Measurements from ENCODE around the gene COQ4.

The COQ4 gene

DNA sequence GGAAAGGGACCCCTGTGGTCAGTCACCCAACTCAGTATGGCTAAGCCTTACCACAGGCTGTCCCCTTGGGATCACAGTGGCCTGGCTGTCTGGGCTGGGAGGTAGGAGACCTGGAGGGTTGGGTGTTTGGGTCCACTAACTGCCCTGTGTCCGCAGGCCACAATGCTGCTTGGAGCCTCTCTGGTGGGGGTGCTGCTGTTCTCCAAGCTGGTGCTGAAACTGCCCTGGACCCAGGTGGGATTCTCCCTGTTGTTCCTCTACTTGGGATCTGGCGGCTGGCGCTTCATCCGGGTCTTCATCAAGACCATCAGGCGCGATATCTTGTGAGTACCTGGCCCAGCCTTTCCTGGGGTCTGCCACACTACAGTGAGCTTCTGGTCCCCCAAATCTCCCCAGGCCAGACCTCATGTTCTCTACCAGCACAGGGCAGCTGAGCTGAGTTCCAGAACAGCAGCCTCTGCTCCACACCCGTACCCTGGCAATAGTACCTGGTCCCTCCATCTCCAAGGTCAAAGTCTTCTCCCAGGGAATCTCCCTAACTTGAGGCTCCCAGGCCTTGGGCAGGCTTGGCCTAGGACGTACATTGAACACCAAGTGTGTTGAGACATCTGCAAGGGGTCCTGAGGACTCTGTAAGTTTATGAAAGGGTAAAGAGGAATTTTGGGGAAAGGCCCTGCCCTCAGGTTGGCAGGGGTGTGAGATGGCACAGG is 20.5 kb downstream of the COQ4 start:
- H3K4me3 ChIP-seq (ENCODE audit: low read depth, low read length), result no peak overlapping the region
- TF ChIP-seq, protein P1, sequence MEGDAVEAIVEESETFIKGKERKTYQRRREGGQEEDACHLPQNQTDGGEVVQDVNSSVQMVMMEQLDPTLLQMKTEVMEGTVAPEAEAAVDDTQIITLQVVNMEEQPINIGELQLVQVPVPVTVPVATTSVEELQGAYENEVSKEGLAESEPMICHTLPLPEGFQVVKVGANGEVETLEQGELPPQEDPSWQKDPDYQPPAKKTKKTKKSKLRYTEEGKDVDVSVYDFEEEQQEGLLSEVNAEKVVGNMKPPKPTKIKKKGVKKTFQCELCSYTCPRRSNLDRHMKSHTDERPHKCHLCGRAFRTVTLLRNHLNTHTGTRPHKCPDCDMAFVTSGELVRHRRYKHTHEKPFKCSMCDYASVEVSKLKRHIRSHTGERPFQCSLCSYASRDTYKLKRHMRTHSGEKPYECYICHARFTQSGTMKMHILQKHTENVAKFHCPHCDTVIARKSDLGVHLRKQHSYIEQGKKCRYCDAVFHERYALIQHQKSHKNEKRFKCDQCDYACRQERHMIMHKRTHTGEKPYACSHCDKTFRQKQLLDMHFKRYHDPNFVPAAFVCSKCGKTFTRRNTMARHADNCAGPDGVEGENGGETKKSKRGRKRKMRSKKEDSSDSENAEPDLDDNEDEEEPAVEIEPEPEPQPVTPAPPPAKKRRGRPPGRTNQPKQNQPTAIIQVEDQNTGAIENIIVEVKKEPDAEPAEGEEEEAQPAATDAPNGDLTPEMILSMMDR (conservative IDR thresholded peaks at IDR 0.05; ENCODE audit: low read depth, low read length), result no peak
- DNase-seq (ENCODE audit: low read depth), result no peak

GRCh38 chr9:128343855-128344254 is 21.2 kb downstream of the COQ4 start:
- TF ChIP-seq, protein P1 (conservative IDR thresholded peaks at IDR 0.05; ENCODE audit: low read depth, low read length), result no peak
- no peak for DNase-seq (ENCODE audit: low read depth)
- H3K4me3 ChIP-seq (ENCODE audit: low read depth, low read length), result no peak overlapping the region

DNA sequence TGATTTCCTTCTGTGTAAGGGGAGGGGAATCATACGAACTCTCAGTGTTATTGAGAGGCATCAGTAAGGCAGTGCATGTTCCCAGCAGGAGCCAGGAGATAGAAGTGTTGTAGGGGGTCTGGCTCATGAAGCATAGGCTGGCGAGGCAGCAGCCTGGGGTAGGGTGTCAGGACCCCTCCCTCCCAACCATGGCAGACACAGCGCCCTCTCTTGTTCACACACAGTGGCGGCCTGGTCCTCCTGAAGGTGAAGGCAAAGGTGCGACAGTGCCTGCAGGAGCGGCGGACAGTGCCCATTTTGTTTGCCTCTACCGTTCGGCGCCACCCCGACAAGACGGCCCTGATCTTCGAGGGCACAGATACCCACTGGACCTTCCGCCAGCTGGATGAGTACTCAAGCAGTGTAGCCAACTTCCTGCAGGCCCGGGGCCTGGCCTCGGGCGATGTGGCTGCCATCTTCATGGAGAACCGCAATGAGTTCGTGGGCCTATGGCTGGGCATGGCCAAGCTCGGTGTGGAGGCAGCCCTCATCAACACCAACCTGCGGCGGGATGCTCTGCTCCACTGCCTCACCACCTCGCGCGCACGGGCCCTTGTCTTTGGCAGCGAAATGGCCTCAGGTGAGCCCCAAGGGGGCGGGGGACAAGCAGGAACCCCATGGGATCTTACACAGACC is 22.4 kb downstream of the COQ4 start:
- TF ChIP-seq, protein P1 (conservative IDR thresholded peaks at IDR 0.05; ENCODE audit: low read depth, low read length), result no peak
- DNase-seq (ENCODE audit: low read depth), result no peak
- H3K4me3 ChIP-seq (ENCODE audit: low read depth, low read length), result no peak overlapping the region

- H3K4me3 ChIP-seq (ENCODE audit: low read depth, low read length), result no peak overlapping the region
- TF ChIP-seq, protein P1 (conservative IDR thresholded peaks at IDR 0.05; ENCODE audit: low read depth, low read length), result no peak
- no peak for DNase-seq (ENCODE audit: low read depth)
These were observed 26.5 kb downstream of the COQ4 start for GRCh38 chr9:128349125-128349524.

GRCh38 chr9:128349772-128350171 is 27.1 kb downstream of the COQ4 start:
- H3K4me3 ChIP-seq (ENCODE audit: low read depth, low read length), result no peak overlapping the region
- TF ChIP-seq, protein P1 (conservative IDR thresholded peaks at IDR 0.05; ENCODE audit: low read depth, low read length), result no peak
- no peak for DNase-seq (ENCODE audit: low read depth)

DNA sequence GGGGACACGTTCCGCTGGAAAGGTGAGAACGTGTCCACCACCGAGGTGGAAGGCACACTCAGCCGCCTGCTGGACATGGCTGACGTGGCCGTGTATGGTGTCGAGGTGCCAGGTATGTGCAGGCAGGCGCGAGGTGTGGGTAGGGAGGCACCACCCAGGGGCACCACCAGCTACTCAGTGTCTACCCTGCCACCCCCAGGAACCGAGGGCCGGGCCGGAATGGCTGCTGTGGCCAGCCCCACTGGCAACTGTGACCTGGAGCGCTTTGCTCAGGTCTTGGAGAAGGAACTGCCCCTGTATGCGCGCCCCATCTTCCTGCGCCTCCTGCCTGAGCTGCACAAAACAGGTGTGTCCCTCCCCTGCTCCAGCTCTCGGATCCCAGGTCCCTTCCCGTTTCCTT is 32.8 kb downstream of the COQ4 start:
- H3K4me3 ChIP-seq (ENCODE audit: low read depth, low read length), result no peak overlapping the region
- no peak for DNase-seq (ENCODE audit: low read depth)
- TF ChIP-seq, protein P1 (conservative IDR thresholded peaks at IDR 0.05; ENCODE audit: low read depth, low read length), result no peak

GRCh38 chr9:128358090-128358489 is 35.5 kb downstream of the COQ4 start:
- no peak for DNase-seq (ENCODE audit: low read depth)
- TF ChIP-seq, protein P1 (conservative IDR thresholded peaks at IDR 0.05; ENCODE audit: low read depth, low read length), result no peak
- H3K4me3 ChIP-seq (ENCODE audit: low read depth, low read length), result no peak overlapping the region

All from choroid plexus epithelial cell (primary cell).